ENCODE measurements around the gene NPHP4. TPM values are rescaled to one million over a fixed set of nuclear protein-coding genes. Genes with fewer than 3 reads are reported as not detected.

Gene NPHP4
- total and polyA plus RNA-seq, 10 of the 15 experiments (the other 5 are each of a cell fraction or from before 2014, with no cell fraction given) = 0.16 to 10.5 (median 3.1) TPM

DNA sequence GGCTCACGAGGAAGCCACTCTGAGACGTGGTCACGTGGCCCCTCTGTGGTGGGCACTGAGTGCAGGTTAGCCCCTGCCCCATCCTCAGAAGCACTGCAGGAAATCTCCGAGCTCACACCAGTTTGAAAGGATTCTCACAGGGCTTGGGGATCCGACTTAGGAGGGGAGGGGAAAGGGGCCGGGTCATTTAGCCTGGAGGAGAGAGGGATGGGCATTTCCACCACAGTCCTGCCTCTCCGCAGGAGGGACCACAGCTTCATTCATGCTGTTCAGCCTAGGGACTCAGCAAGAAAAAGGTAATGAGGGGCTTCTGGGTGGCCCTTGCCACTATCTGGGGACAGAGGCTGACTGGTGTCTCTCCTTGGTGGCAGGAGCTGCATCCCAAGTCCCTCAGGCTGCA is 126.5 kb downstream of the NPHP4 start:
- FAIRE-seq = no peak
- ChIA-PET CTCF (no interaction called here), RAD21 (ENCODE audit: unreplicated experiment) (no interaction called here), POLR2A (no interaction called here), SMC1A (ENCODE audit: uncharacterized antibody, unreplicated experiment) (no interaction called here)
- Histone ChIP-seq H3K9ac (ENCODE audit: control insufficient read depth, insufficient read depth, low read length) (no peak overlapping the region), H2AFZ (ENCODE audit: control insufficient read depth, low read depth, low read length) (no peak overlapping the region), H3K27me3 (replicated peaks in 1 of 2; ENCODE audit: control insufficient read depth in 2 of 2, insufficient read depth in 2 of 2, low read length in 1 of 2) (no peaks in the 10 kb centered on the region), H3K4me2 (ENCODE audit: control insufficient read depth, insufficient read depth) (no peak overlapping the region), H3K4me3 (no peak overlapping the region), H3K36me3 (ENCODE audit: control insufficient read depth in 2 of 2, insufficient read depth in 2 of 2, low read length in 1 of 2) (no peaks in the 10 kb centered on the region), H3K79me2 (ENCODE audit: control insufficient read depth, insufficient read depth, low read length) (no peaks in the 10 kb centered on the region), H3K4me1 (ENCODE audit: control insufficient read depth, insufficient read depth, low read length) (no peaks in the 10 kb centered on the region), H4K20me1 (ENCODE audit: control insufficient read depth, insufficient read depth) (no peaks in the 10 kb centered on the region), H3K27ac (ENCODE audit: control insufficient read depth, insufficient read depth) (no peak overlapping the region), H3K9me3 (replicated peaks; ENCODE audit: control insufficient read depth, insufficient read depth, low read length) (no peaks in the 10 kb centered on the region; the same call in 2 of the 3 replicates)
- intact Hi-C loops (cut with micrococcal nuclease; ENCODE audit: unreplicated experiment) = no loop called here
- in situ Hi-C loops (cut with MboI) = no loop called here
- TF ChIP-seq ZNF384 (IDR thresholded peaks at IDR 0.05; ENCODE audit: borderline replicate concordance, low read depth, low read length) (no peak), REST (IDR thresholded peaks at IDR 0.05; ENCODE audit: low read depth, low read length) (no peak)
- BruUV-seq (replicated peaks) = no TSS peak
- no peak for ATAC-seq
- no peak for DNase-seq (ENCODE audit: low read depth, low spot score)
- 64% methylated on average over 7 of the region's 7 CpGs for WGBS (ENCODE audit: insufficient coverage, insufficient replicate concordance, low lambda C conversion rate, missing lambda C conversion rate)

- Histone ChIP-seq H3K27me3 (replicated peaks in 1 of 2; ENCODE audit: control insufficient read depth in 2 of 2, insufficient read depth in 2 of 2, low read length in 1 of 2) (no peaks in the 10 kb centered on the region), H4K20me1 (ENCODE audit: control insufficient read depth, insufficient read depth) (no peaks in the 10 kb centered on the region), H2AFZ (ENCODE audit: control insufficient read depth, low read depth, low read length) (no peak overlapping the region), H3K4me3 (no peak overlapping the region), H3K79me2 (ENCODE audit: control insufficient read depth, insufficient read depth, low read length) (no peaks in the 10 kb centered on the region), H3K36me3 (ENCODE audit: control insufficient read depth in 2 of 2, insufficient read depth in 2 of 2, low read length in 1 of 2) (no peaks in the 10 kb centered on the region), H3K4me2 (ENCODE audit: control insufficient read depth, insufficient read depth) (no peak overlapping the region), H3K9ac (ENCODE audit: control insufficient read depth, insufficient read depth, low read length) (no peak overlapping the region), H3K27ac (ENCODE audit: control insufficient read depth, insufficient read depth) (no peak overlapping the region), H3K9me3 (replicated peaks; ENCODE audit: control insufficient read depth, insufficient read depth, low read length) (no peaks in the 10 kb centered on the region; the same call in 2 of the 3 replicates), H3K4me1 (ENCODE audit: control insufficient read depth, insufficient read depth, low read length) (no peaks in the 10 kb centered on the region)
- no TSS peak for BruUV-seq (replicated peaks)
- intact Hi-C loops (cut with micrococcal nuclease; ENCODE audit: unreplicated experiment) = no loop called here
- ChIA-PET POLR2A (no interaction called here), SMC1A (ENCODE audit: uncharacterized antibody, unreplicated experiment) (no interaction called here), CTCF (no interaction called here), RAD21 (ENCODE audit: unreplicated experiment) (no interaction called here)
- 62% methylated on average over 16 of the region's 16 CpGs for WGBS (ENCODE audit: insufficient coverage, insufficient replicate concordance, low lambda C conversion rate, missing lambda C conversion rate)
- FAIRE-seq (no peak), DNase-seq (ENCODE audit: low read depth, low spot score) (no peak), ATAC-seq (peak; percentile 42; the same call in 2 of the 3 replicates)
- in situ Hi-C loops (cut with MboI) = no loop called here
- TF ChIP-seq WRNIP1 (IDR thresholded peaks at IDR 0.05; ENCODE audit: borderline replicate concordance, low read depth, low read length) (no peak), CEBPZ (IDR thresholded peaks at IDR 0.05; ENCODE audit: low read depth, low read length) (no peak), PRDM15 (CRISPR knock-in tag; IDR thresholded peaks at IDR 0.05) (no peak), SIN3A (IDR thresholded peaks at IDR 0.05; ENCODE audit: low read depth, low read length) (no peak)
These were observed 127.2 kb downstream of the NPHP4 start for GRCh38 chr1:5865056-5865455.

All from GM12878 (cell line).